HG03097 (cell line): Measurements from ENCODE around the gene MTCH2.
"Not testable (repeated sequence)": the region's sequence is repeated elsewhere in the genome, so short reads cannot be mapped to it uniquely, and the experiment has no call there.

ENCODE experiments used
- ATAC-seq: cut with Tn5 transposase; IDR thresholded peaks from one replicate; pipeline ENCODE4 v1.9.1; 2021; ENCODE audit not compliant: unreplicated experiment, low FRiP score

Gene MTCH2

DNA sequence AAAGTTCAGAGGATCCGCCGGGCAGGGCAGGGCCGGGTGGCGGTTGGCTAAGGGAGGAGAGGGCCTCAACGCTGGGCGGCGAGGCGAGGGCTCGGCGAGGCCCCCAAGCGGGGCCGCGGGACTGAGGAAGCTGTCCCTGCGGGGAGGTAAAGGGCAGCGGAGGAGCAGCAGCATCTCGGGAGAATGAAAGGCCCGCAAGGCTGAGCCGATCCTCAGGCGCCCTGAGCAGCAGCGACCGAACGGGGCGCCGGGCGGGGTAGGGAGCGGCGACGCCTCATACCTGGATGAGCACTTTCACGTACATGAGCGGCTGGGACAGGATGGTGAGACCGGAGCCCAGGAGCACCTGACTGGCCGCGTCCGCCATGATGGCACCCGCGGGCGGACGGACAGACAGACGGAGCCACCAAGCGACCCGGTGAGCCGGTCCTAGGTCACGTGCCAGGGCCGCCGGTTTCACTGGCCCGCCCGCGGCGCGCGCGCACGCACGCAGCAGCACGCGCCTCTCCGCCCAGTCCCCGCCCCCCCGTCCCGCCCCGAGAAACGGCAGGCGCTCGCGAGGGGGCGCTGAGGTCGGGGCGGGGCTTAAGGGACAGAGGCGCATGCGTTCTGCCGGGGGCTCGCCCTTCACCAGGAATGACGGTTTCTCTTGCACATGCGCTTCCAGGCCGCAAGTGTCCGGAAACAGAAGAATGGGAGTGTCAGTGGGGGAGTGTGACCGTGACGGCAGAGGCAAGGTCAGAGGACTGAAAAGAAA, at the start of gene MTCH2:
Gene MTCH2, minus strand, starts transcription at position 461 of the 757 bp plus-strand sequence. Its CDS starts 94 bp downstream, at position 367.
- ATAC-seq = peak; percentile 89

DNA sequence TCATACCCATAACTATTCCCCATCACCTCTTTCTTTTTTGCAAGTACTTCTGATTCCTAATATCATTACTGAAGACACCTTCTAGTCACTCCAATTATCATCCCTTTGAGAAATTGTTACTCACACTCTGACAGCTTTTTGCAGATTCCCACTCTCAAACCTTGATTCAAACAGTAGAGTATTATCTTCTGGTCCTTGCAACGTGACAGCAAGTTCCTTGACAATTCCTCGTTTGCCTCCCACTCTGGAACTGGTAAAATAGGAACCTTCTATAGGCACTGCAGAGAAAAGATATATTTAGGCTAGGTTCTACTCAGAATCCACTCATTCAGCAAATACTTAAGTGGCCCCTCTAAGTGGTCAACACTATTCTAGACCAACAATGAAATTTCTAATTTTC, 49.6 kb upstream of the MTCH2 start:
- ATAC-seq = no peak

DNA sequence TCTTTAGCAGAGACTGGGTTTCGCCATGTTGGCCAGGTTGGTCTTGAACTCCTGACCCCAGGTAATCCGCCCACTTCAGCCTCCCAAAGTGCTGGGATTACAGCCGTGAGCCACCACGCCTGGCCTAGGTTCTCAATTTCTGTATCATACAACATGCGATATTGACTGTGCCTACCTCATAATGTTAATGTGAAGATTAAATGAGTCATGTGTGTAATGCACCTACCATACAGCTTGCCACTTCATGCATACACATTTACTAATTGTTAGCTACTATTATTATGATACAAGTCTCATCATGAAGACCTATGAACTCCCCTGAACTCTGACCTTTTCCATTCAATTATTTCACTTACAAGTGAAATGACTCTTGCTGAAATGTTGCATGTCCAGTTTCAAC, 47.1 kb upstream of the MTCH2 start:
- no peak for ATAC-seq

DNA sequence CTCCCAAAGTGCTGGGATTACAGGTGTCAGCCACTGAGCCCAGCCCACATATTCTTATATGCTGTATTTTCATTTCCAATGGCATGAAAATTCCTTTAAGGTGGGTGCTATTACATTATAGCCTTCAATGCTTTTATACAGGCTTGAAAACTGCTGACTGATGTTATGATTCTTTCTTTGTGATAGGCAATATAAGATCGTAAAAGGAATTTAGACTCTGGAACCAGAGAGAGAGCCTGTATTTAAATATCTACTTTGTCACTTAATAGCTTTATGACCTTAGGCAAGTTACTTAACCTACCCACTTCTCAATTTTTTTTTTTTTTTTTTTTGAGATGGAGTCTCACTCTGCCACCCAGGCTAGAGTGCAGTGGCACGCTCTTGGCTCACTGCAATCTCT, 46.6 kb upstream of the MTCH2 start:
- ATAC-seq = no peak

DNA sequence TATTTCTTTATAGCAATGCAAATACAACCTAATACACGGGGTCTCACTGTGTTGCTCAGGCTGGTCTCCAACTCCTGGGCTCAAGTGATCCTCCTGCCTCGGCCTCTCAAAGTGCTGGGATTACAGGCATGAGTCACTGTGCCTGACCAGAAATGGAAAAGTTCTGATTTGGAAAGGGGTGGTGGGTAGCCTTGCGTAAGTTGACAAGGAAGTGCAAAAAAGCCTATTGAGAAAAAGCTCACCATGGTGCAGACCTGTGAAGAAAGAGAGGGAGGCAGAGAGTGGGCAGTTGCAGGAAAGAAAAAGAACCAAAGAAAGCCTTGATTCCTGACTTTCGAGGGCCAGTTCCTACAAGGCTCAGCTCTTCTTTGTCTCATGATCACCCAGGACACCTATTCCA, 45.8 kb upstream of the MTCH2 start:
- no peak for ATAC-seq

- not testable (repeated sequence) for ATAC-seq
Measured at GRCh38 chr11:47686704-47687103, 44.3 kb upstream of the MTCH2 start.

- ATAC-seq = no peak
Measured at GRCh38 chr11:47686151-47686550, 43.8 kb upstream of the MTCH2 start.

DNA sequence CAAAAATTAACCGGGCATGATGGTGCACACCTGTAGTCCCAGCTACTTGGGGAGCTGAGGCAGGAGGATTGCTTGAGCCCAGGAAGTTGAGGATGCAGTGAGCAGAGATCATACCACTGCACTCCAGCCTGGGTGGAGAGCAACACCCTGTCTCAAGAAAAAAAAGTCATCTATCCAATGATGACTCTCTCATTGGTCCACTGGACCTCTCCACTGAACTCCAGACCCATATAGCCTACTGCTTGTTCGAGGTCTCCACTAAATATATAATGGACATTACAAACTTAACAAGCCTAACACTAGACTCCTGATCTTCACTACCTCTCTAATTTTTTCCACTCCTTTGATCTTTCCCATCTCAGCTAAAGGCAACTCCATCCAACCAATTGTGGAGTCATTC, 33.5 kb upstream of the MTCH2 start:
- no peak for ATAC-seq

DNA sequence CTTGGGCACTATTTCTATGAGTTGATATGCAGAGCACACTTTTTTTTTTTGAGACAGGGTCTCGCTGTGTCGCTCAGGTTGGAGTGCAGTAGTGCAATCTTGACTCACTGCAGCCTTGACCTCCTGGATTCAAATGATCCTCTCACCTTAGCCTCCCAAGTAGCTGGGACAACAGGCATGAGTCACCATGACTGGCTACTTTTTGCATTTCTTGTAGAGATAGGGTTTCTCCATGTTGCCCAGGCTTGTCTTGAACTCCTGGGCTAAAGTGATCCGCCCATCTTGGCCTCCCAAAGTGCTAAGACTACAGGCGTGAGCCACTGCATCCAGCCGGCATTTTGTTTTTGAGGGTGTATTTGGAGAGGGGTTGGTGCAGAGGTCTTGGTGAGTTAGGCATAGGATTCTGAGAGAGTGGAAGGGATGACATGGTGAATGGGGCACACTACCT, 29.9 kb upstream of the MTCH2 start:
- ATAC-seq = no peak

DNA sequence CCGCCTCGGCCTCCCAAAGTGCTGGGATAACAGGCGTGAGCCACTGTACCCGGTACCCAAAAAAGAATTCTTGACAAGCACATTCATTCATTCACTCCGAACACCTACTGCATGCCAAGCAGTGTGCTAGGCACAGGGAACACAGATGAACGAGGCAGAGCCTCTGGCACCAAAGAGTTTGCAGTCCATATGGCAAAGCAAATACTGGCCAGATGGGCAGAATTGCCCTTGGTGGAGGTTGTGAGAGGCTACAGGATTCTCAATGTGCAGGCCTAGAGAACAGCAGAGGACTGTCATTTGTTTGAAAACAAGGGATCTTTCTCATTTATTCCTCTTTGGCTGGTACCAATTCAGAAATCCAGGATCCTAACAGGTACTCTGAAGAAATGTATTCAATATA, 27.5 kb upstream of the MTCH2 start:
- no peak for ATAC-seq

GRCh38 chr11:47668665-47669064, 26.3 kb upstream of the MTCH2 start:
- ATAC-seq = no peak

DNA sequence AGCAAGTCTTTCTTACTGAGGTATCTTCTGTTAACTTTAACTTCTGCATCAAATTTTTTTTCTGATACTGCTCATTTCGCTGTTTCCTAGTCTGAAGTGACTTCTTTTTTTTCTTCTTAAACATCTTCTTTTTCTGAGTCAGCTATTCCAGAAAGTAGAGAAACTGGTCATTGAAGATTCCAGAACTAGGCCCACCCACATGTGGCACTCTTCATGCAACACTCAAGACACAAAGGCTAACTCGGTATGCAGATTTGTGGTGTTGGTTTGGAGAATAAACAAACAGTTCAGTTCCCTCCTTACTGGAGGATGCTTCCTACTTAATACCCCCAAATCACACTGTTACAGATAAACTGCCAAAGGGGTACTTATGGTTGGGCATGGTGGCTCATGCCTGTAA, 25.2 kb upstream of the MTCH2 start:
- no peak for ATAC-seq

DNA sequence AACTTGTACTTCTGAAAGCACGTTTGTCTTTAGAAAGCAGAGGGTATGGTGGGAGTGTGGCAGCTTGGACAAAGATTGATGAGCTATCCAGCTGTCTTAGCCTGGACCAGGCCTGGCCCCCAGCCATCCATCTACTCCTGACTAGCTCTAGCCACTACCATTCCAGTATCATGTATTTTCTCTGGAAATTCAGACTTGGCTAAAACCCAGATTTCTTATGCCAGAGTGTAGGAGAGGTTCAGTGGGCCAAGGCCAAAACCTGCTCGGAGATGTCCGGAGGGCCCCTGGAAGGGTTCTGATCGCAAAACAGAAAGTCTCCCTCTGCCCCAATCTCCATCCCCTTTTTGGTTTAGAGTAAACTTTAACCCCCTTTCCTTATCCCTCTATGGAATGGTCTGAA, 24.8 kb upstream of the MTCH2 start:
- no peak for ATAC-seq

DNA sequence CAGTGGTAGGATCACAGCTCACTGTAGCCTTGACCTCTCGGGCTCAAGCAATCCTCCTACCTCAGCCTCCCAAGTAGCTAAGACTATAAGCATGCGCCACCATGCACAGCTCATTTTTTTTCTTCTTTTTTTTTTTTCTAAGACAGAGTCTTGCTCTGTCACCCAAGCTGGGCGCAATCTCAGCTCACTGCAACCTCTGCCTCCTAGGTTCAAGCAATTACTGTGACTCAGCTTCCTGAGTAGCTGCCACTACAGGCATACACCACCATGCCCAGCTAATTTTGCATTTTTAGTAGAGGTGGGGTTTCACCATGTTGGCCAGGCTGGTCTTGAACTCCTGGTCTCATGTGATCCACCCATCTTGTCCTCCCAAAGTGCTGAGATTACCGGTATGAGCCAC, 22.6 kb upstream of the MTCH2 start:
- not testable (repeated sequence) for ATAC-seq

DNA sequence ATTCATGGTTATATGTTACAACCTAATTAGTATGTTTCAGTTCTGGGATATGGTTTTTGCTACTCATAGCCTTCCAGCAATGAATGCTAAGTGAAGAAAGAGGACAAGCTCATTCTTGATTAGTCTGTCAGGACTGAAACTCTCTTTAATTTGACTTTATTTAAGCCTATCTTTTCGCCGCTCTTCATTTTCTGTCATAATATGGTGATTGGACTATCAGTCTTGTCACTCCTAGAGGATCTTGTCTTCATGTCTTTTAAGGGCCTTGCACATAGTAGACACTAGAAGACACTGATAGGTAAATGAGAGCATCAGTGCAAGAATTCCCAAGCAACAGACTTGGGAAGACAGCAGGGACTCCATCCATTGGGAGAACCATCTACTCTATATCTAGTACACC, 18.9 kb upstream of the MTCH2 start:
- ATAC-seq = no peak

GRCh38 chr11:47659276-47659675, 16.9 kb upstream of the MTCH2 start:
- ATAC-seq = no peak

GRCh38 chr11:47656260-47656885, 14.0 kb upstream of the MTCH2 start:
- no peak for ATAC-seq

GRCh38 chr11:47651818-47652469, 9.6 kb upstream of the MTCH2 start:
- no peak for ATAC-seq

- ATAC-seq = no peak
Measured at GRCh38 chr11:47649276-47649675, 6.9 kb upstream of the MTCH2 start.

GRCh38 chr11:47646019-47646418, 3.7 kb upstream of the MTCH2 start:
- ATAC-seq = no peak

GRCh38 chr11:47645500-47645899, 3.1 kb upstream of the MTCH2 start:
- no peak for ATAC-seq

DNA sequence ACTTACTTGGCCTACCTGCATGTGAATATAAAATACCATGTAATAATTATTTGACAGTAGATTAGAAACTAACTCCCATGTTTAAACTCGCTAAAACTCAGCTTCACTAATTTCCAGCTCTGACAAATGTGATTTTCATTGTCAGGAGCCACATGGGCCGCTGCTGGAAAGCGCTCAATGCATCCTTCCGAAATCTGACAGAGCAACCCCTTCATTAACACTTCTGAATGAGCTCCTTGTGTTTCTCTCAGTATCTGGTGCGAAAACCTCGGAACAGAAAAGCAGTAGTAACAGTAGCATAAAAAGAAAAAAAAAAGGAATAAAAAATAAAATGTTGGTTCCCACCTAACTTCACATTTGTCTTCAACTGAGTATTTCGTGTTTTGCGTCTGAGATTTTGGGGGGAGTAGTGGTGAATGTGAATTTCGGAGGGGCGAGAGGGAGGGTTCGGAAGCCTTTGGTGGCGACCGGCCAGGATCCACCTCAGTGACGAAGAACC, 710 bp downstream of the MTCH2 start:
- no peak for ATAC-seq
